Smooth muscle cell (in vitro differentiated cells): Measurements from ENCODE around the gene CEP170B. TPM values are rescaled to one million over a fixed set of nuclear protein-coding genes. Genes with fewer than 3 reads are reported as not detected.

Experiments used
- DNase-seq: peaks from one replicate; lab custom pipeline; 2025; ENCODE audit not compliant: unreplicated experiment; lab: John Stamatoyannopoulos, UW
- H2AFZ ChIP-seq: fragments of 200-600 bp; sonication (generic); 2 replicates; pipeline ENCODE4 v1.6.0; 2016; ENCODE audit warnings: antibody characterized with exemption, low read depth, mild to moderate bottlenecking
- H3F3A ChIP-seq: fragments of 200-600 bp; sonication (generic); 2 replicates; pipeline ENCODE4 v1.6.0; 2017; ENCODE audit warnings: antibody characterized with exemption, low read depth
- H3K27ac ChIP-seq: fragments of 200-600 bp; sonication (generic); 2 replicates; pipeline ENCODE4 v1.5.1; 2016; ENCODE audit warnings: low read depth, mild to moderate bottlenecking
- H3K27me3 ChIP-seq: fragments of 200-600 bp; sonication (generic); 2 replicates; pipeline ENCODE4 v1.6.1; 2016; ENCODE audit warnings: low read depth, mild to moderate bottlenecking
- H3K36me3 ChIP-seq: fragments of 200-600 bp; sonication (generic); 2 replicates; pipeline ENCODE4 v1.5.1; 2016; ENCODE audit warnings: low read depth
- H3K4me1 ChIP-seq: fragments of 200-600 bp; sonication (generic); 2 replicates; pipeline ENCODE4 v1.5.1; 2016; ENCODE audit warnings: low read depth
- H3K4me2 ChIP-seq: fragments of 200-600 bp; sonication (generic); 2 replicates; pipeline ENCODE4 v1.6.0; 2016; ENCODE audit warnings: mild to moderate bottlenecking
- H3K4me3 ChIP-seq: fragments of 200-600 bp; sonication (generic); 2 replicates; pipeline ENCODE4 v1.5.1; 2016; ENCODE audit warnings: mild to moderate bottlenecking
- H3K79me2 ChIP-seq: fragments of 200-600 bp; sonication (generic); 2 replicates; pipeline ENCODE4 v1.6.0; 2016; ENCODE audit warnings: low read depth, mild to moderate bottlenecking
- H3K9ac ChIP-seq: fragments of 200-600 bp; sonication (generic); 2 replicates; pipeline ENCODE4 v1.6.0; 2016; ENCODE audit warnings: low read depth
- H3K9me3 ChIP-seq: fragments of 200-600 bp; sonication (generic); replicated peaks from 2 replicates; pipeline ENCODE4 v1.5.1; 2016; ENCODE audit warnings: low read depth
- H4K20me1 ChIP-seq: fragments of 200-600 bp; sonication (generic); 2 replicates; pipeline ENCODE4 v1.6.0; 2016; ENCODE audit warnings: low read depth
- WGBS: methylation state at CpG from one replicate; pipeline ENCODE4 v1.1.7; 2016; ENCODE audit warnings: low lambda C conversion rate; 5-methylcytosine and 5-hydroxymethylcytosine counted together
- polyA plus RNA-seq: library from polyadenylated mRNA; unstranded; fragments of >200 nt; fragmentation: Nextera tagmentation; extraction: Ambion mirVana; gene quantifications from 2 replicates; pipeline ENCODE4 v1.2.1, GENCODE V29; 2016
- total RNA-seq: library from RNA; depleted of rRNA; stranded (reverse); fragments of >200 nt; gene quantifications from 2 replicates; pipeline ENCODE4 v1.2.3, GENCODE V29; 2014
- TF ChIP-seq, protein P1 (sequence below): fragments of 200-600 bp; sonication (generic); IDR thresholded peaks from 2 replicates; pipeline ENCODE4 v1.5.1; 2017; ENCODE audit warnings: borderline replicate concordance, mild to moderate bottlenecking, antibody characterized with exemption; ENCODE audit not compliant: insufficient read depth, poor library complexity, severe bottlenecking

The CEP170B gene
- total and polyA plus RNA-seq, 2 experiments from 2014 or later = 5.9 to 9.8 TPM

DNA sequence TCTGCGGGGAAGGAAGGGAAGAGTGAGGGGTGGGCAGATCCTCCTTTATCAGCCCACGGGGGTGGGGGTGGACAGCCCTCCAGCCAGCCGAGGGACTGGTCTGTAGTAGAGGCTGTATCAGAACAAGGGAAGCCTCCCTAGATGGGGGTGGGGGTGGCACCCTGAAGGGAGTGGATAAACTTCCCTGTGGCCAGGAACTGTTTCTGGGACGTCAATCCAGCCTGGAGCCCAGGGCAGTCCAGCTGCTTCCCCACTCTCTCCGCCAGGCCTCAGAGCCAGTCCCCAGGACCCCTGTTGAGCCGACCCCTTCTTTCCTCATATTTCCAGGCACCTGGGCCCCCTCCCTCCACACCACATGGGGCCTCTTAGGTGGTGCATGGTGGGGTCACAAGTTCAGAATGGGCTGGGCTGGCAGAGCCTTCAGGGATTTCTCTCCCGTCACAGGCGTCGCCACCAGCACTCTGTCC lies 66.3 kb downstream of the CEP170B start:
- TF ChIP-seq, protein P1, sequence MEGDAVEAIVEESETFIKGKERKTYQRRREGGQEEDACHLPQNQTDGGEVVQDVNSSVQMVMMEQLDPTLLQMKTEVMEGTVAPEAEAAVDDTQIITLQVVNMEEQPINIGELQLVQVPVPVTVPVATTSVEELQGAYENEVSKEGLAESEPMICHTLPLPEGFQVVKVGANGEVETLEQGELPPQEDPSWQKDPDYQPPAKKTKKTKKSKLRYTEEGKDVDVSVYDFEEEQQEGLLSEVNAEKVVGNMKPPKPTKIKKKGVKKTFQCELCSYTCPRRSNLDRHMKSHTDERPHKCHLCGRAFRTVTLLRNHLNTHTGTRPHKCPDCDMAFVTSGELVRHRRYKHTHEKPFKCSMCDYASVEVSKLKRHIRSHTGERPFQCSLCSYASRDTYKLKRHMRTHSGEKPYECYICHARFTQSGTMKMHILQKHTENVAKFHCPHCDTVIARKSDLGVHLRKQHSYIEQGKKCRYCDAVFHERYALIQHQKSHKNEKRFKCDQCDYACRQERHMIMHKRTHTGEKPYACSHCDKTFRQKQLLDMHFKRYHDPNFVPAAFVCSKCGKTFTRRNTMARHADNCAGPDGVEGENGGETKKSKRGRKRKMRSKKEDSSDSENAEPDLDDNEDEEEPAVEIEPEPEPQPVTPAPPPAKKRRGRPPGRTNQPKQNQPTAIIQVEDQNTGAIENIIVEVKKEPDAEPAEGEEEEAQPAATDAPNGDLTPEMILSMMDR = no peak
- H3K4me3 ChIP-seq = no peak overlapping the region
- DNase-seq = no peak
- H3K27me3 ChIP-seq = peaks cover 33% of the 10 kb centered on the region
- no peaks in the 10 kb centered on the region for H3K79me2 ChIP-seq
- no peaks in the 10 kb centered on the region for H3K9me3 ChIP-seq
- no peaks in the 10 kb centered on the region for H3K36me3 ChIP-seq
- no peak overlapping the region for H2AFZ ChIP-seq
- H4K20me1 ChIP-seq = no peaks in the 10 kb centered on the region
- peak overlapping the region; percentile 93 for H3K4me2 ChIP-seq
- H3K4me1 ChIP-seq = no peaks in the 10 kb centered on the region
- no peak overlapping the region for H3K9ac ChIP-seq
- 66% methylated on average over 9 of the region's 9 CpGs for WGBS
- no peak overlapping the region for H3K27ac ChIP-seq
- H3F3A ChIP-seq = no peaks in the 10 kb centered on the region

DNA sequence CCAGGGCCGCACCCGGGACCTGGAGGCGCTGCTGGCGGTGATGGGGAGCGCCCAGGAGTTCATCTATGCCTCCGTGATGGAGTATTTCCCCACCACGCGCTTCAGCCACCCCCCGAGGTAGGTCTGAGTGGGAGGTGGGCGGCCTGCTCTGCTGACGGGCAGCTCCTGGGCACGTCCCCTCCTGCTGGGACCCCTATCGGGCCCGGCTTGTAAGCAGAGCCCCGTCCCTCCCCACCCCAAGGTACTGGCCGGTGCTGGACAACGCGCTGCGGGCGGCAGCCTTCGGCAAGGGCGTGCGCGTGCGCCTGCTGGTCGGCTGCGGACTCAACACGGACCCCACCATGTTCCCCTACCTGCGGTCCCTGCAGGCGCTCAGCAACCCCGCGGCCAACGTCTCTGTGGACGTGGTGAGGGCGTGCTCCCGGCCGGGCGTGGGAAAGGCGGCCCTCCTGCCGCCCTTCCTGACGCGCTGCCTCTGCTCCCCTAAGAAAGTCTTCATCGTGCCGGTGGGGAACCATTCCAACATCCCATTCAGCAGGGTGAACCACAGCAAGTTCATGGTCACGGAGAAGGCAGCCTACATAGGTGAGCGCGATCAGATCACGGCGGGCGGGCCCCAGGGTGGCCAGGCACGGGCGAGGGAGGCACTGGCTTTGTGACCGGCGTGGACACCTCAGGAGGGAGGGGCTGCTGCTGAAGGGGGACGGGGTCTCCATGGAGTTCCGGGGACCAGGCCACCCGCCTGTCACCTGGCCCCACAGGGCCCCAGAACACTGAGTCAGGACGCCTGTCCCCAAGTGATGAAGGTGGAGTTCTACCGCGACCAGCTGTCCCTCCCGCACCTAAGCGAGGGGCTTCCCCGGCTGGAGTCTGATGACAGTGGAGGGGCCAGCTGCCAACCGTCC lies 67.0 kb downstream of the CEP170B start:
- H3K4me3 ChIP-seq = peak overlapping the region; percentile 72
- no peaks in the 10 kb centered on the region for H3K4me1 ChIP-seq
- H3K27ac ChIP-seq = no peak overlapping the region
- no peaks in the 10 kb centered on the region for H3K79me2 ChIP-seq
- H3K27me3 ChIP-seq = peaks cover 33% of the 10 kb centered on the region
- peak overlapping the region; percentile 79 for H2AFZ ChIP-seq
- 46% methylated on average over 50 of the region's 64 CpGs for WGBS
- no peaks in the 10 kb centered on the region for H3F3A ChIP-seq
- H3K36me3 ChIP-seq = no peaks in the 10 kb centered on the region
- DNase-seq = no peak
- peak overlapping the region; percentile 93 for H3K4me2 ChIP-seq
- TF ChIP-seq, protein P1 = no peak
- H3K9ac ChIP-seq = no peak overlapping the region
- no peaks in the 10 kb centered on the region for H4K20me1 ChIP-seq
- H3K9me3 ChIP-seq = no peaks in the 10 kb centered on the region

DNA sequence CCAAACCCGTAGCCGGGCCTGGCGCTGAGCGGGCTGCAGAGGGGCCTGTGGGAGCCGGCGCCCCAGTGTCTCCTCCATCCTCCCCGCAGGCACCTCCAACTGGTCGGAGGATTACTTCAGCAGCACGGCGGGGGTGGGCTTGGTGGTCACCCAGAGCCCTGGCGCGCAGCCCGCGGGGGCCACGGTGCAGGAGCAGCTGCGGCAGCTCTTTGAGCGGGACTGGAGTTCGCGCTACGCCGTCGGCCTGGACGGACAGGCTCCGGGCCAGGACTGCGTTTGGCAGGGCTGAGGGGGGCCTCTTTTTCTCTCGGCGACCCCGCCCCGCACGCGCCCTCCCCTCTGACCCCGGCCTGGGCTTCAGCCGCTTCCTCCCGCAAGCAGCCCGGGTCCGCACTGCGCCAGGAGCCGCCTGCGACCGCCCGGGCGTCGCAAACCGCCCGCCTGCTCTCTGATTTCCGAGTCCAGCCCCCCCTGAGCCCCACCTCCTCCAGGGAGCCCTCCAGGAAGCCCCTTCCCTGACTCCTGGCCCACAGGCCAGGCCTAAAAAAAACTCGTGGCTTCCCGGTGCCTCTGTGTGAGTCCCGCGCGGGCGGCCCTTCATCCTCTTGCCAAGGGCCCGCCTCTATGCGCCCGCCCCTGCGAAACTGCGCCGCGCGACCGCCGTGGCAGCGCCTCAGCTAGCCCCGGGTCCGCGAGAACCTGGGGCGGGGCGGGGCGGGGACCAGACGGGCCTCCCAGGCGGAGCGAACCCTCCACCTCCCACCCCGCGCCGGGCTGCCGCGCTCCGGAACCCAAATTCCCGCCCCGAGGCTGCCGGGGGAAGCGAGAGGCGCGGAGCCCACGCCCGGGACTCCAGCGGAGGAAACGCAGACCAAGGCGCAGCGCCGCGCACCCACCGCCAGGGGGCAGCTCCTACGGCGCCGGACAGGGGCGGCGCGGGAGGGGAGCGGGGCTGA lies 67.9 kb downstream of the CEP170B start:
- 5% methylated on average over 68 of the region's 100 CpGs for WGBS
- TF ChIP-seq, protein P1 = peak; percentile 74
- no peak overlapping the region for H3K9ac ChIP-seq
- peaks cover 33% of the 10 kb centered on the region for H3K27me3 ChIP-seq
- H3K4me3 ChIP-seq = peak overlapping the region; percentile 72
- peak; percentile 69 for DNase-seq
- H3K4me2 ChIP-seq = peak overlapping the region; percentile 93
- no peaks in the 10 kb centered on the region for H3K4me1 ChIP-seq
- H3F3A ChIP-seq = no peaks in the 10 kb centered on the region
- no peaks in the 10 kb centered on the region for H3K9me3 ChIP-seq
- H3K36me3 ChIP-seq = no peaks in the 10 kb centered on the region
- no peaks in the 10 kb centered on the region for H4K20me1 ChIP-seq
- no peak overlapping the region for H3K27ac ChIP-seq
- H2AFZ ChIP-seq = peak overlapping the region; percentile 79
- no peaks in the 10 kb centered on the region for H3K79me2 ChIP-seq
